GM12801 (cell line): ENCODE data around the gene PDILT.

Source experiments
- TF ChIP-seq, protein P1 (sequence below): IDR thresholded peaks from one replicate; pipeline ENCODE4 v1.5.1; 2011; ENCODE audit warnings: control low read depth; ENCODE audit not compliant: insufficient read length; ENCODE audit errors: extremely low read depth

PDILT gene

DNA sequence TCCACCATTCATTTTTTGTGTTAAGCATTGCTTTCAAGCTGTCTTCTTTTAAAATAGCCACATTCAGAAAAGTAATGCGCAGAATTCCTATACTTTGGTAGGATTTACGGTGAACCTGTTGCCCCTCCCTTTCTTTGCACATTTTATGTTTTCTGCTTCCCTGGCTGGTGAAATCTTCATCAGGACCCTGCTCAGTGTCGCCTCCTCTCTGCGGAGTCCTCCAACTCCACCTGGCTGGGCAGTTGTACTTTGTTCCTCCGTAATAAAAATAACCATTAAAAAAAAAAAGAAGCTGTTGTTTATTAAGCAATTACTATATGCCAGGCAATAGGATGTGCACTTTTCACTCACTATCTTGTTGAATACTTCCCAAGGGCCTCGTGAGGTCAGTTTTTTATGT is 54.9 kb downstream of the PDILT start:
- TF ChIP-seq, protein P1, sequence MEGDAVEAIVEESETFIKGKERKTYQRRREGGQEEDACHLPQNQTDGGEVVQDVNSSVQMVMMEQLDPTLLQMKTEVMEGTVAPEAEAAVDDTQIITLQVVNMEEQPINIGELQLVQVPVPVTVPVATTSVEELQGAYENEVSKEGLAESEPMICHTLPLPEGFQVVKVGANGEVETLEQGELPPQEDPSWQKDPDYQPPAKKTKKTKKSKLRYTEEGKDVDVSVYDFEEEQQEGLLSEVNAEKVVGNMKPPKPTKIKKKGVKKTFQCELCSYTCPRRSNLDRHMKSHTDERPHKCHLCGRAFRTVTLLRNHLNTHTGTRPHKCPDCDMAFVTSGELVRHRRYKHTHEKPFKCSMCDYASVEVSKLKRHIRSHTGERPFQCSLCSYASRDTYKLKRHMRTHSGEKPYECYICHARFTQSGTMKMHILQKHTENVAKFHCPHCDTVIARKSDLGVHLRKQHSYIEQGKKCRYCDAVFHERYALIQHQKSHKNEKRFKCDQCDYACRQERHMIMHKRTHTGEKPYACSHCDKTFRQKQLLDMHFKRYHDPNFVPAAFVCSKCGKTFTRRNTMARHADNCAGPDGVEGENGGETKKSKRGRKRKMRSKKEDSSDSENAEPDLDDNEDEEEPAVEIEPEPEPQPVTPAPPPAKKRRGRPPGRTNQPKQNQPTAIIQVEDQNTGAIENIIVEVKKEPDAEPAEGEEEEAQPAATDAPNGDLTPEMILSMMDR: no peak

- TF ChIP-seq, protein P1: no peak
Observed at GRCh38 chr16:20348365-20349185, 56.0 kb downstream of the PDILT start.

- TF ChIP-seq, protein P1: no peak
Observed at GRCh38 chr16:20347666-20348364, 56.7 kb downstream of the PDILT start.

DNA sequence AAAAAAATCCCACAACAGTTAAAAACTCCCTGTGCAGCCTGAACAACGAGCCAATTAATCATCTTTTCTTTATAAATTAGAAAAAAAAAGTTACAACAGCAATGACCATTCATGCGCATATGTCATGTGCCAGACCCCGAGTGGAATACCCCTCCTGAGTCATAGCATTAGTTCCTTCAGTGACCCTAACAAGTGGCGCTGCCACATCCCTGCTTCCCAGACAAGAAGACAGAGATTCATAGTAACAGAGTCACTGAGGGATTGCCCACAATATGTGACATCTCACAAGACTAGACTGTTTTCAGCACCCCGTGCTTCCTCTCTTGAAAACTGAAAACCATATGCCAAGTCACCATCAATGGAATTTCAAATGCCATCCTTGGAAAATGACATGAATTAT is 59.9 kb downstream of the PDILT start:
- TF ChIP-seq, protein P1: no peak

- TF ChIP-seq, protein P1: no peak
Observed at GRCh38 chr16:20339744-20340143, 64.8 kb downstream of the PDILT start.

DNA sequence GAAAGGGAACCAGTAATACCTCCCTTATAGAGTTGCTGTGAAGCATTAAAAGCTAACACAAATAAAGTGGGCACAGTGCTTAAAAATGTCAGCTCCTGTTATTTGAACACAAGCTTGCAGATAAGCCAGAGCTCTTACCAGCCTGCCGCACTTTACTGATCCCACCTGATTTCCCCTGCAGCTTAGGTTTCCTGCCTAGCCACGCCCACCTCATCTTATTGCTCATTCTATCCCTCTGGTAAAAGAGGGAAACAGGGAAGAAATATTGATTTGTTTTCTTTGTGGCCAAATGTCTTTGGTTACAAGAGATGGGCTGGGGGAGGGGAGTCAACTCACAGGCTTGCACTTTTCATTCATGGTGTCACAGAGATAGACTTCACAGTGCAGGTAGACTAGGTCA is 67.6 kb downstream of the PDILT start:
- TF ChIP-seq, protein P1: no peak

DNA sequence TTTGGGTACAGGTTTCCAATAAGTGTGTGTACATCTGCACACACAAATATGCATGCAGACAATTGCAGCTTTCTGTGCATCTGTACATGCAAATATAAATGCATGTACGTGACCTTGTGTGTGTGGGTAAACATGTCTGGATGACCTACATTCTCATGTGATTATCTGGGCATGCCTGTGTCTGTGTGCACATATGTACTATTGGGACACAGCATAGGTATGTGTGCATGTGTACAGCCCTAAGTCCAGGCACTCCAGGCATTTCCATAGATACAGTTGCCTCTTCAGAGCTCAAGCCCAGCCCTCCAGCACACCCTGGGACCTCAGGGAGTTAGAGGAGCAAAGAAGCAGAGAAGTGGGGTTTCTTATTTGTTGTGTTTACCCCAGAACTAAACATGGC is 70.1 kb downstream of the PDILT start:
- TF ChIP-seq, protein P1: no peak
